Heart left ventricle (tissue), 13 donors: ENCODE data around the gene TMEM179.

Experiments
- CTCF ChIP-seq, 12 donors: fragments of 200-600 bp; sonication (generic) in 4 of 12; IDR thresholded peaks; one replicate each; pipeline versions ENCODE4 v1.5.0 to v1.8.0; 2018 to 2022; ENCODE audit warnings: antibody characterized with exemption in 12 of 12, mild to moderate bottlenecking in 5 of 12
- POLR2A ChIP-seq, 2 donors: fragments of 450-650 bp; IDR thresholded peaks; one replicate each; pipeline ENCODE4 v1.6.1; 2017; ENCODE audit warnings: antibody characterized with exemption in 2 of 2, mild to moderate bottlenecking in 2 of 2, moderate library complexity in 2 of 2
- donor health status: ischemic (EF 13 %, LVEDD 7.1; RV severe dilation, severe dysfunction).
- donor health status: DM: no; HTN: yes; CAD: no.
- donor health status: DM: no; HTN: no; CAD: no.
- donor health status: ischemic (EF 25% LVEDD 6.9; RV normal size, moderate dysfunction).
- donor health status: ischemic (EF 25% LVEDD 5.7; RV mildly dilated, moderate dysfunction).
- donor health status: ischemic (EF 35%, LVEDD 5.7; RV mildly dilated, moderate dysfunction).
- donor health status: nonischemic (EF 11% LVEDD 7.7; RV severe dilation, severe dysfunction).
- donor health status: DM: yes; HTN: yes; CAD: no.
- donor health status: PGD.
- donor health status: ischemic (EF 29% LVEDD 5.4; RV normal size, mild dysfunction).
- donor health status: nonischemic (EF 23%, LVEDD 6.1; RV moderate dilation, normal function).

GRCh38 chr14:104599446-104599845 lies 5.1 kb downstream of the TMEM179 start:
- TF ChIP-seq CTCF (IDR thresholded peaks at IDR 0.05): no peak
- no peak for TF ChIP-seq POLR2A (IDR thresholded peaks at IDR 0.05)
